Sigmoid colon (tissue), 7 donors: ENCODE measurements around the gene ZNF407. TPM values are rescaled to one million over a fixed set of nuclear protein-coding genes. Genes with fewer than 3 reads are reported as not detected.

Source experiments
- DNase-seq: peaks from one replicate; pipeline ENCODE4 v3.0.0-alpha.2; 2019
- H3K27ac ChIP-seq, 4 donors: fragments of 200-600 bp; sonication (generic); one replicate each; pipeline ENCODE4 v1.5.1; 2016 to 2019; ENCODE audit warnings: mild to moderate bottlenecking in 1 of 4
- H3K27me3 ChIP-seq, 3 donors: fragments of 200-600 bp; sonication (generic); one replicate each; pipeline ENCODE4 v1.5.1; 2019; ENCODE audit warnings: mild to moderate bottlenecking in 1 of 3
- H3K36me3 ChIP-seq, 4 donors: fragments of 200-600 bp; sonication (generic); one replicate each; pipeline ENCODE4 v1.5.1; 2016 to 2019
- H3K4me1 ChIP-seq, 4 donors: fragments of 200-600 bp; sonication (generic); one replicate each; pipeline ENCODE4 v1.5.1; 2017 to 2019
- H3K4me3 ChIP-seq, 4 donors: fragments of 200-600 bp; sonication (generic); one replicate each; pipeline ENCODE4 v1.5.1; 2017 to 2019; ENCODE audit warnings: mild to moderate bottlenecking in 2 of 4, moderate library complexity in 1 of 4
- H3K9me3 ChIP-seq, 4 donors: fragments of 200-600 bp in 3 of 4; sonication (generic) in 3 of 4; one replicate each; pipeline versions ENCODE4 v1.5.1 to v1.6.1; 2013 to 2019
- CTCF ChIP-seq, 4 experiments: fragments of 450-650 bp in 3 of 4; fragments of 200-600 bp in 1 of 4; IDR thresholded peaks; one replicate each; pipeline ENCODE4 v1.5.1; 2016 to 2019; ENCODE audit warnings: antibody characterized with exemption in 4 of 4, mild to moderate bottlenecking in 3 of 4, moderate library complexity in 2 of 4
- EP300 ChIP-seq, 4 donors: sonication (generic); formaldehyde crosslinking; IDR thresholded peaks; one replicate each; pipeline ENCODE4 v1.6.1; 2017; ENCODE audit warnings: antibody characterized with exemption in 4 of 4
- POLR2A ChIP-seq, 2 donors: fragments of 450-650 bp; IDR thresholded peaks; one replicate each; pipeline ENCODE4 v1.6.1; 2016; ENCODE audit warnings: antibody characterized with exemption in 2 of 2, mild to moderate bottlenecking in 2 of 2, moderate library complexity in 2 of 2
- POLR2AphosphoS5 ChIP-seq, 4 donors: sonication (generic); formaldehyde crosslinking; IDR thresholded peaks; one replicate each; pipeline ENCODE4 v1.6.1; 2017; ENCODE audit warnings: antibody characterized with exemption in 4 of 4
- WGBS, 2 donors: extraction: QIAGEN DNeasy Blood & Tissue Kit; methylation state at CpG; one replicate each; pipeline ENCODE4 v1.1.7; 2013; 5-methylcytosine and 5-hydroxymethylcytosine counted together
- intact Hi-C: fragments of 100-400 bp; cut with DNase I; formaldehyde crosslinking; loops from one replicate; pipeline ENCODE4 v1.15.1; 2023
- polyA plus RNA-seq, 3 donors: library from polyadenylated mRNA; stranded (reverse); fragments of 200-250 nt; gene quantifications; one replicate each; pipeline ENCODE4 v1.2.3, GENCODE V29; 2013
- total RNA-seq, 4 donors: library from RNA; depleted of rRNA; stranded (reverse); fragments of >200 nt; gene quantifications; one replicate each; pipeline ENCODE4 v1.1.0, GENCODE V29; 2016
- donor health status: healthy with polysubstance abuse.
- donor health status: Bipolar disorder and iron deficiency.
- donor health status: healthy.

Gene ZNF407
- total and polyA plus RNA-seq, 7 donors, result 1.4 to 19.8 (median 16.3) TPM

- Histone ChIP-seq H3K36me3 (no peaks in the 10 kb centered on the region), H3K27ac (no peak overlapping the region), H3K4me3 (no peak overlapping the region), H3K4me1 (no peaks in the 10 kb centered on the region), H3K9me3 (peaks cover 0 to 8% (median 5%) of the 10 kb centered on the region in 4 donors), H3K27me3 (no peaks in the 10 kb centered on the region)
- WGBS, 2 donors, result 81 to 85% methylated on average over 3 of the region's 3 CpGs
- TF ChIP-seq POLR2A (IDR thresholded peaks at IDR 0.05) (no peak), CTCF (IDR thresholded peaks at IDR 0.05) (no peak), EP300 (IDR thresholded peaks at IDR 0.05) (no peak), POLR2AphosphoS5 (IDR thresholded peaks at IDR 0.05) (no peak)
- intact Hi-C loops, result no loop called here
- DNase-seq, result no peak
These were observed 477.3 kb downstream of the ZNF407 start for GRCh38 chr18:75075016-75075305.

GRCh38 chr18:75075429-75075841 lies 477.8 kb downstream of the ZNF407 start:
- intact Hi-C loops, result no loop called here
- no peak overlapping the region for H3K27ac ChIP-seq
- TF ChIP-seq EP300 (IDR thresholded peaks at IDR 0.05) (no peak), POLR2AphosphoS5 (IDR thresholded peaks at IDR 0.05) (no peak), POLR2A (IDR thresholded peaks at IDR 0.05) (no peak), CTCF (IDR thresholded peaks at IDR 0.05) (no peak)
- WGBS, 2 donors, result 90 to 93% methylated on average over 12 of the region's 12 CpGs
- no peaks in the 10 kb centered on the region for H3K4me1 ChIP-seq
- no peaks in the 10 kb centered on the region for H3K27me3 ChIP-seq
- H3K36me3 ChIP-seq, result no peaks in the 10 kb centered on the region
- H3K9me3 ChIP-seq, result peaks cover 0 to 8% (median 5%) of the 10 kb centered on the region in 4 donors
- no peak overlapping the region for H3K4me3 ChIP-seq
- peak; percentile 58 for DNase-seq

- no peaks in the 10 kb centered on the region for H3K36me3 ChIP-seq
- WGBS, 2 donors, result 88 to 92% methylated on average over 5 of the region's 5 CpGs
These were observed 478.6 kb downstream of the ZNF407 start for GRCh38 chr18:75076286-75076685.

GRCh38 chr18:75081486-75081885 lies 483.8 kb downstream of the ZNF407 start:
- no peaks in the 10 kb centered on the region for H3K4me1 ChIP-seq
- 87 to 92% methylated on average over 8 of the region's 8 CpGs for WGBS, 2 donors
- TF ChIP-seq POLR2A (IDR thresholded peaks at IDR 0.05) (no peak), EP300 (IDR thresholded peaks at IDR 0.05) (no peak), POLR2AphosphoS5 (IDR thresholded peaks at IDR 0.05) (no peak), CTCF (IDR thresholded peaks at IDR 0.05) (no peak)
- H3K36me3 ChIP-seq, result no peaks in the 10 kb centered on the region
- H3K4me3 ChIP-seq, result no peak overlapping the region
- intact Hi-C loops, result no loop called here
- no peaks in the 10 kb centered on the region for H3K27me3 ChIP-seq
- H3K9me3 ChIP-seq, result peaks cover 3 to 8% (median 7%) of the 10 kb centered on the region in 4 donors
- DNase-seq, result no peak
- H3K27ac ChIP-seq, result no peak overlapping the region

More at GRCh38 chr18:75076286-75076685, 478.6 kb downstream of the ZNF407 start:
- peak; percentile 56 for DNase-seq
- Histone ChIP-seq H3K27ac (no peak overlapping the region), H3K4me3 (no peak overlapping the region), H3K4me1 (no peaks in the 10 kb centered on the region), H3K27me3 (no peaks in the 10 kb centered on the region), H3K9me3 (peaks cover 0 to 8% (median 5%) of the 10 kb centered on the region in 4 donors)
- intact Hi-C loops, result no loop called here
- TF ChIP-seq EP300 (IDR thresholded peaks at IDR 0.05) (no peak), POLR2AphosphoS5 (IDR thresholded peaks at IDR 0.05) (no peak), CTCF (IDR thresholded peaks at IDR 0.05) (no peak), POLR2A (IDR thresholded peaks at IDR 0.05) (no peak)

- Histone ChIP-seq H3K4me3 (no peak overlapping the region), H3K27me3 (no peaks in the 10 kb centered on the region), H3K27ac (no peak overlapping the region), H3K36me3 (no peaks in the 10 kb centered on the region), H3K9me3 (peaks cover 2 to 8% (median 3%) of the 10 kb centered on the region in 4 donors), H3K4me1 (no peaks in the 10 kb centered on the region)
- 98% methylated on average over 5 of the region's 5 CpGs for WGBS, 2 donors
- TF ChIP-seq POLR2AphosphoS5 (IDR thresholded peaks at IDR 0.05), result no peak
- TF ChIP-seq POLR2A (IDR thresholded peaks at IDR 0.05), result no peak
- TF ChIP-seq CTCF (IDR thresholded peaks at IDR 0.05), result no peak
- TF ChIP-seq EP300 (IDR thresholded peaks at IDR 0.05), result no peak
- intact Hi-C loops, result no loop called here
- no peak for DNase-seq
These were observed 485.5 kb downstream of the ZNF407 start for GRCh38 chr18:75083131-75083530.
